ENCODE results near the gene GRB10.
"Not testable (repeated sequence)": the region's sequence is repeated elsewhere in the genome, so short reads cannot be mapped to it uniquely, and the experiment has no call there.

Gene GRB10

GRCh38 chr7:50779427-50779826 lies 3.3 kb downstream of the GRB10 start:
- DNase-seq (ENCODE audit: low read depth in 2 of 2): no peak

GRCh38 chr7:50778189-50778588 lies 4.5 kb downstream of the GRB10 start:
- no peak for DNase-seq (ENCODE audit: low read depth in 2 of 2)

- DNase-seq (ENCODE audit: low read depth in 2 of 2): no peak
These were observed 6.9 kb downstream of the GRB10 start for GRCh38 chr7:50775836-50776235.

GRCh38 chr7:50775231-50775630 lies 7.5 kb downstream of the GRB10 start:
- no peak for DNase-seq (ENCODE audit: low read depth in 2 of 2)

- no peak for DNase-seq (ENCODE audit: low read depth in 2 of 2)
These were observed 8.4 kb downstream of the GRB10 start for GRCh38 chr7:50774319-50774718.

GRCh38 chr7:50773071-50773470 lies 9.6 kb downstream of the GRB10 start:
- not testable (repeated sequence) for DNase-seq (ENCODE audit: low read depth in 2 of 2)

GRCh38 chr7:50771120-50772002 lies 11.3 kb downstream of the GRB10 start:
- DNase-seq (ENCODE audit: low read depth in 2 of 2): no peak

- DNase-seq (ENCODE audit: low read depth in 2 of 2): no peak
These were observed 13.9 kb downstream of the GRB10 start for GRCh38 chr7:50768485-50769474.

- DNase-seq (ENCODE audit: low read depth in 2 of 2): no peak
These were observed 15.9 kb downstream of the GRB10 start for GRCh38 chr7:50766849-50767207.

GRCh38 chr7:50766106-50766848 lies 16.4 kb downstream of the GRB10 start:
- no peak for DNase-seq (ENCODE audit: low read depth in 2 of 2)

GRCh38 chr7:50762337-50762736 lies 20.4 kb downstream of the GRB10 start:
- no peak for DNase-seq (ENCODE audit: low read depth in 2 of 2)

GRCh38 chr7:50761713-50762112 lies 21.0 kb downstream of the GRB10 start:
- DNase-seq (ENCODE audit: low read depth in 2 of 2): no peak

GRCh38 chr7:50757703-50758390 lies 24.8 kb downstream of the GRB10 start:
- no peak for DNase-seq (ENCODE audit: low read depth in 2 of 2)

- DNase-seq (ENCODE audit: low read depth in 2 of 2): no peak
These were observed 26.5 kb downstream of the GRB10 start for GRCh38 chr7:50756180-50756579.

GRCh38 chr7:50754684-50755083 lies 28.0 kb downstream of the GRB10 start:
- DNase-seq (ENCODE audit: low read depth in 2 of 2): no peak

- DNase-seq (ENCODE audit: low read depth in 2 of 2): no peak
These were observed 28.5 kb downstream of the GRB10 start for GRCh38 chr7:50754241-50754640.

- no peak for DNase-seq (ENCODE audit: low read depth in 2 of 2)
These were observed 30.3 kb downstream of the GRB10 start for GRCh38 chr7:50752422-50752821.

- no peak for DNase-seq (ENCODE audit: low read depth in 2 of 2)
These were observed 31.6 kb downstream of the GRB10 start for GRCh38 chr7:50751146-50751545.

GRCh38 chr7:50749896-50750295 lies 32.8 kb downstream of the GRB10 start:
- no peak for DNase-seq (ENCODE audit: low read depth in 2 of 2)

- DNase-seq (ENCODE audit: low read depth in 2 of 2): no peak
These were observed 34.2 kb downstream of the GRB10 start for GRCh38 chr7:50748472-50748871.

GRCh38 chr7:50745835-50746234 lies 36.9 kb downstream of the GRB10 start:
- DNase-seq (ENCODE audit: low read depth in 2 of 2): no peak
